Progenitor cell of endocrine pancreas (in vitro differentiated cells): Measurements from ENCODE around the gene PRDM16. TPM values are rescaled to one million over a fixed set of nuclear protein-coding genes. Genes with fewer than 3 reads are reported as not detected.

Experiments used
- DNase-seq: peaks from one replicate; pipeline ENCODE4 v3.0.0; 2021; ENCODE audit warnings: low spot score; ENCODE audit not compliant: unreplicated experiment
- H3K27ac Mint-ChIP-seq: 2 replicates; pipeline ENCODE4 v1.8.0; 2021; ENCODE audit warnings: mild to moderate bottlenecking, moderate library complexity, mixed read lengths
- H3K27me3 Mint-ChIP-seq: 2 replicates; pipeline ENCODE4 v1.8.0; 2021; ENCODE audit warnings: mixed read lengths
- H3K36me3 Mint-ChIP-seq: 2 replicates; pipeline ENCODE4 v1.8.0; 2022; ENCODE audit warnings: mixed read lengths; ENCODE audit not compliant: insufficient read depth
- H3K4me1 Mint-ChIP-seq: 2 replicates; pipeline ENCODE4 v1.8.0; 2021; ENCODE audit warnings: low read depth, mixed read lengths
- H3K4me3 Mint-ChIP-seq: 2 replicates; pipeline ENCODE4 v1.8.0; 2021; ENCODE audit warnings: low read depth, mild to moderate bottlenecking, moderate library complexity, mixed read lengths
- H3K9me3 Mint-ChIP-seq: 2 replicates; pipeline ENCODE4 v1.8.0; 2021; ENCODE audit warnings: low read depth, mixed read lengths
- CTCF ChIP-seq: fragments of 200-600 bp; sonication (generic); IDR thresholded peaks from one replicate; pipeline ENCODE4 v1.5.0; 2021; ENCODE audit warnings: antibody characterized with exemption, mild to moderate bottlenecking; ENCODE audit not compliant: unreplicated experiment
- total RNA-seq: library from RNA; stranded (reverse); gene quantifications from 2 replicates; pipeline ENCODE4 v1.2.1, GENCODE V29; 2021

PRDM16 gene
- total RNA-seq, 1 donor from 2014 or later: 69.1 TPM

- Mint-ChIP-seq H3K4me3 (no peak overlapping the region), H3K36me3 (peaks cover 4% of the 10 kb centered on the region), H3K27ac (no peak overlapping the region), H3K9me3 (no peaks in the 10 kb centered on the region), H3K27me3 (peaks cover 3% of the 10 kb centered on the region), H3K4me1 (peaks cover 15% of the 10 kb centered on the region)
- TF ChIP-seq CTCF: no peak
- no peak for DNase-seq
These were observed 97.4 kb downstream of the PRDM16 start for GRCh38 chr1:3166206-3166918.

GRCh38 chr1:3167255-3167654, 98.3 kb downstream of the PRDM16 start:
- TF ChIP-seq CTCF: no peak
- Mint-ChIP-seq H3K4me3 (no peak overlapping the region), H3K36me3 (peaks cover 4% of the 10 kb centered on the region), H3K27ac (peak overlapping the region; percentile 78), H3K9me3 (no peaks in the 10 kb centered on the region), H3K4me1 (peaks cover 16% of the 10 kb centered on the region), H3K27me3 (peaks cover 3% of the 10 kb centered on the region)
- no peak for DNase-seq

DNA sequence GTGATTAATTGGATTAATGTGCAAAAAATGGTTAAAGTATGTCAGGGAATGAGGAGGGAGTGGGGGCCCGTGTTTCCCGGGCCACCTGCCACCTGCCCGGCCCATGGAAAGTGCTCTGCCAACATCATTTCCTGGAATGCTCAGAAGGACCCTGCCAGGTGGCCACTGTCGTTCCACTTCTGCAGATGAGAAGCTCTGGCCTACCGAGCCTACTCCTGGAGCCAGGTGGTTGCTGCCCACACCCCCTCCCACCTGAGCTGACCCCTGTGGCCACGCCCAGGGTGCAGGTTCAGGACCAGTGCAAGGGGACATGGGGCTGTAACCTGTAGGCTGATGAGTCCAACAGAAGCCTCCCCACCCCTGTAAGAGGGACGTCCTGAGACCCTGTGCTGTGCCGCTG, 99.7 kb downstream of the PRDM16 start:
- Mint-ChIP-seq H3K4me1 (peaks cover 27% of the 10 kb centered on the region), H3K36me3 (peaks cover 9% of the 10 kb centered on the region), H3K27me3 (peaks cover 6% of the 10 kb centered on the region), H3K27ac (no peak overlapping the region), H3K4me3 (no peak overlapping the region), H3K9me3 (no peaks in the 10 kb centered on the region)
- no peak for DNase-seq
- no peak for TF ChIP-seq CTCF

- Mint-ChIP-seq H3K4me3 (peak overlapping the region; percentile 14), H3K4me1 (peaks cover 35% of the 10 kb centered on the region), H3K36me3 (peaks cover 7% of the 10 kb centered on the region), H3K27me3 (peaks cover 6% of the 10 kb centered on the region), H3K27ac (peak overlapping the region; percentile 29), H3K9me3 (no peaks in the 10 kb centered on the region)
- TF ChIP-seq CTCF: no peak
- DNase-seq: no peak
These were observed 100.8 kb downstream of the PRDM16 start for GRCh38 chr1:3169665-3170356.

DNA sequence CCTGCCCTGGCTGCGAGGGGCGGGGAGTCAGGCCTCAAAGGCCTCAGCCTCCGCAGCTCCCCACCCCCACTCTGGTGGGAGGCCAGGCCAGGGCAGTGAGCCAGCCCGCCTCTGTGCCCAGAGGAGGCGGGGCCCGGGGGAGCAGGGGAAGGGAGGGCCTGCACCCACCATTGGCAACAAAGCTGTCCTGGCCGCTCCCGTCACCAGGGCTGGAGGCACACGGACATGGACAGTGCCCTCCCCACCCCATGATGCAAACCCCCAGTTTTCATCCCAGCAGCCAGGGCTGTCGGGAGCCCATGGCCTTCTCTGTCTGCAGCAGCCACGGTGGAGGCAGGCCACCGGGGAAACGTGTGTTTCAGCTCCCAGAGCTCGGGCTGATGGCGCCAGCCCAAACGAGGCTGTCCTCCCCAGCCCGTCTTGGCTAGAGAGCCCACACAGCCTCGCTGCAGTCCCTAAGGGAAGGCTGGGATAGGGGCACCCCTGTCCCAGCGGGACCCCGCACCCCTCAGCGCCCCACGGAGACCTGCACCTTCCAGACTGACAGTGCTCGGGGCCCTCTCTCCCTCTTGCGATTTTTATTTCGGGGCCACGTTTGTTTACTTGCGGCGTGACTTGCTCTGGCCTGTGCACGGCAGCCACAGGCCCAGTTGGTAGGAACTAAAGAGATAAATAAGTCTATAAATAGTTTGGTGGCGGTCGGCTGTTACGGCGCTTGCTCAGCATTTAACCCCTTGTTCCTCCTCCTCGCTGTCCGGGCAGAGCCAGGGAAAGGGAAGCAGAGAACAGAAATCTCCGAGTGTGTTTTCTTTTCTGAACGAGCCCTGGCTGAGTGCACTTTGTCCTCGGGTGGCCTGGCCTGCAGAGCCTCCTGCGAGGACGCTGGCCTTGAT, 101.8 kb downstream of the PRDM16 start:
- no peak for DNase-seq
- peak overlapping the region; percentile 57 for H3K4me3 Mint-ChIP-seq
- TF ChIP-seq CTCF: no peak
- peaks cover 6% of the 10 kb centered on the region for H3K27me3 Mint-ChIP-seq
- peaks cover 36% of the 10 kb centered on the region for H3K4me1 Mint-ChIP-seq
- peaks cover 7% of the 10 kb centered on the region for H3K36me3 Mint-ChIP-seq
- peak overlapping the region; percentile 82 for H3K27ac Mint-ChIP-seq
- H3K9me3 Mint-ChIP-seq: no peaks in the 10 kb centered on the region
